ENCODE data around the gene TFDP1.

DNA sequence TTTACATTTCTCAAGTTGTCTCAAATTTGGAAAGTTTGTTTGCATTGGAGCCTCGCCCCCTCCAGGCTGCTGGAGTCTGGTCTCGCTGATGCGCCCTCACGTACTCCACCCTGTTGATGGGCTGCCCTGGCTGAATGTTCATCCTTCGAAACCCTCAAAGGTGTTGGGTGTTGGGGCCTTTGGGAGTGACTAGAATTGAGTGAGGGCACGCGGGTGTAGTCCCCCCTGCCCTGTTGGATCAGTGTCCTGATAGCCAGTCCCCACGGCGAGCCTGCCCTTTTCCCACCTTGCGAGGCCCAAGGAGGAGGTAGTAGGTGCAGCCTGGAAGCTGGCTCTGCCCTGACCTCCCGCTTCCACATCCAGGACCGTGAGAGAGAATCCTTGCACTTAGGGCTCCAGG is 14.8 kb downstream of the TFDP1 start:
- TF ChIP-seq, protein P1, sequence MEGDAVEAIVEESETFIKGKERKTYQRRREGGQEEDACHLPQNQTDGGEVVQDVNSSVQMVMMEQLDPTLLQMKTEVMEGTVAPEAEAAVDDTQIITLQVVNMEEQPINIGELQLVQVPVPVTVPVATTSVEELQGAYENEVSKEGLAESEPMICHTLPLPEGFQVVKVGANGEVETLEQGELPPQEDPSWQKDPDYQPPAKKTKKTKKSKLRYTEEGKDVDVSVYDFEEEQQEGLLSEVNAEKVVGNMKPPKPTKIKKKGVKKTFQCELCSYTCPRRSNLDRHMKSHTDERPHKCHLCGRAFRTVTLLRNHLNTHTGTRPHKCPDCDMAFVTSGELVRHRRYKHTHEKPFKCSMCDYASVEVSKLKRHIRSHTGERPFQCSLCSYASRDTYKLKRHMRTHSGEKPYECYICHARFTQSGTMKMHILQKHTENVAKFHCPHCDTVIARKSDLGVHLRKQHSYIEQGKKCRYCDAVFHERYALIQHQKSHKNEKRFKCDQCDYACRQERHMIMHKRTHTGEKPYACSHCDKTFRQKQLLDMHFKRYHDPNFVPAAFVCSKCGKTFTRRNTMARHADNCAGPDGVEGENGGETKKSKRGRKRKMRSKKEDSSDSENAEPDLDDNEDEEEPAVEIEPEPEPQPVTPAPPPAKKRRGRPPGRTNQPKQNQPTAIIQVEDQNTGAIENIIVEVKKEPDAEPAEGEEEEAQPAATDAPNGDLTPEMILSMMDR (IDR thresholded peaks at IDR 0.05) = no peak
- TF ChIP-seq EP300 (IDR thresholded peaks at IDR 0.05; ENCODE audit: low read depth) (no peak), POLR2AphosphoS5 (IDR thresholded peaks at IDR 0.05) (no peak)

All from transverse colon (tissue), 4 donors.